ENCODE results near the gene CAVIN3.

CAVIN3 gene

GRCh38 chr11:6319001-6319703 lies 1.1 kb downstream of the CAVIN3 start:
- DNase-seq (ENCODE audit: low read depth in 2 of 2) = peak; percentile 53 to 60
- peak overlapping the region; percentile 59 to 73 for H3K4me3 ChIP-seq (replicated peaks in 1 of 2; ENCODE audit: low read depth in 2 of 2, low read length in 2 of 2)

GRCh38 chr11:6318204-6318603 lies 2.1 kb downstream of the CAVIN3 start:
- H3K4me3 ChIP-seq (replicated peaks in 1 of 2; ENCODE audit: low read depth in 2 of 2, low read length in 2 of 2) = peak overlapping the region; percentile 59 to 73
- no peak for DNase-seq (ENCODE audit: low read depth in 2 of 2)

More at GRCh38 chr11:6319001-6319703, 1.1 kb downstream of the CAVIN3 start:
- no peak for TF ChIP-seq CTCF (IDR thresholded peaks at IDR 0.05; ENCODE audit: low read depth, low read length)

DNA sequence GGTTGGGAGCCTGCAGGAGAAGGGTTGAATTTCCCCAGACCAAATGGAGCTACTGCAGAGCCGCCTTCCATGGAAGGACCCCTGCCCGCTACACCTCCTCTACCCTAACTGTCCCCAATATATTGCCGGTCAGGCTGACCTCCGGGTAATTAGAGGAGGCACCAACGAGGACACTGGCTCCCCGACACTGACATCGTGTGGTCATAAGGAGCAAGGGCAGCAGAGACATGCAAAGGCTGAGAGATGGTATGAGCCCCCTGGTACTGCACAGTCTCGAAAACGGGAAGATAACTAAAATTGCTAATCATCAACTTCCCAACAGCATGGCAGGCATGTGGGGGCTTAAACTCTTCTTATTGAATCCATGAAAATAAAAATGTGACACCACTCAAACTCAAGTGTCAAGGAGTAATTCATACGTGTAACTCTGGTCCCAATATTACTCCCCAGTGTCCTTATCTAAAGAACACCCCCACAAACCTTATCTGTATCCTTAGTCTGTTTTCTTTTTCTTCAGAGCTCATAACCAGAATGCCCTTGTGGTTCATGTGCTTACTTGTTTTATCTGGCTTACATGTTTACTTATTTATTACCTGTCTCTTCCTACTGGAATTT lies 4.4 kb downstream of the CAVIN3 start:
- peak; percentile 90 for TF ChIP-seq CTCF (IDR thresholded peaks at IDR 0.05; ENCODE audit: low read depth, low read length)
- no peak overlapping the region for H3K4me3 ChIP-seq (replicated peaks in 1 of 2; ENCODE audit: low read depth in 2 of 2, low read length in 2 of 2)
- DNase-seq (ENCODE audit: low read depth in 2 of 2) = peak; percentile 74 to 78

More at GRCh38 chr11:6318204-6318603, 2.1 kb downstream of the CAVIN3 start:
- no peak for TF ChIP-seq CTCF (IDR thresholded peaks at IDR 0.05; ENCODE audit: low read depth, low read length)

DNA sequence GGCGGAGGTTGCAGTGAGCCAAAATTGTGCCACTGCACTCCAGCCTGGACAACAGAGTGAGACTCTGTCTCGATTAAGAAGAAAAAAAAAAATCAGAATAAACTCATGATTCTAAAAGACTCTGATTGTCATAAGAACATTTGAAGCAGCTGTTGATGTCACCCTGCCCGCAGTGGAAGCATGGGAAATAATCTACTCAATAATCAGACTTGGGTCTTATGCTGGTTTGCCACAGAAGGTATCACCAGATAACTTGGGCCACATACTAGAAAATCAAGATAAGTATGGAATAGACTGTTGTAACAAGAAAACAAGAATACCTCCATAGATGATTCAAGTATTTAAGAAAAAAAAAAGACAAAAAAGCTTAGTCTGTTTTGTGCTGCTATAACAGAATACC lies 8.2 kb downstream of the CAVIN3 start:
- DNase-seq (ENCODE audit: low read depth in 2 of 2) = no peak
- no peak overlapping the region for H3K4me3 ChIP-seq (replicated peaks in 1 of 2; ENCODE audit: low read depth in 2 of 2, low read length in 2 of 2)
- no peak for TF ChIP-seq CTCF (IDR thresholded peaks at IDR 0.05; ENCODE audit: low read depth, low read length)

- TF ChIP-seq CTCF (IDR thresholded peaks at IDR 0.05; ENCODE audit: low read depth, low read length) = no peak
- H3K4me3 ChIP-seq (replicated peaks in 1 of 2; ENCODE audit: low read depth in 2 of 2, low read length in 2 of 2) = no peak overlapping the region
- peak in 1 of 2 donors; percentile 46 for DNase-seq (ENCODE audit: low read depth in 2 of 2)
Measured at GRCh38 chr11:6307876-6308275, 12.4 kb downstream of the CAVIN3 start.

GRCh38 chr11:6305297-6305696 lies 15.0 kb downstream of the CAVIN3 start:
- no peak for DNase-seq (ENCODE audit: low read depth in 2 of 2)
- no peak for TF ChIP-seq CTCF (IDR thresholded peaks at IDR 0.05; ENCODE audit: low read depth, low read length)

More at GRCh38 chr11:6305297-6305696, 15.0 kb downstream of the CAVIN3 start:
- no peak overlapping the region for H3K4me3 ChIP-seq (replicated peaks in 1 of 2; ENCODE audit: low read depth in 2 of 2, low read length in 2 of 2)
